Diencephalon (tissue), 1 donor: ENCODE results near the gene FSD1L. TPM values are rescaled to one million over a fixed set of nuclear protein-coding genes. Genes with fewer than 3 reads are reported as not detected.

Experiments used
- total RNA-seq: library from RNA; depleted of rRNA; stranded (reverse); fragments of >200 nt; gene quantifications from one replicate; pipeline ENCODE4 v1.2.3, GENCODE V29; 2014

FSD1L gene
- total RNA-seq, result 103 TPM

GRCh38 chr9:105447814-105448812 is at the start of gene FSD1L:
Gene FSD1L, plus strand, starts transcription at chr9:105448034. Its CDS starts 187 bp downstream, at chr9:105448221.

GRCh38 chr9:105557804-105558610 is 110.2 kb downstream of the FSD1L start, which contains the start of gene FKTN:
Gene FKTN, plus strand, starts transcription at chr9:105558131. Its CDS starts 16,902 bp downstream, at chr9:105575033.

Other genes starting within 250 kb of the FSD1L start
- gene SLC44A1, start 203.4 kb upstream of the FSD1L start, total RNA-seq, result 44.5 TPM
- 36.2 TPM for gene FKTN, start 110.1 kb downstream of the FSD1L start, total RNA-seq
- gene TAL2, start 214.4 kb downstream of the FSD1L start, total RNA-seq, result 1.4 TPM
- gene TMEM38B, start 246.5 kb downstream of the FSD1L start, total RNA-seq, result 20.1 TPM